Stimulated activated naive B cell treated with anti-CD40 and anti-IgM and Interleukin-4, amounts not matched to agents 10 μg/mL and 1 μg/mL and 100 μg/mL, for 72 hours (primary cell): ENCODE data around the gene PRRC2A.
A peak's percentile ranks its signal among the peaks of the same experiment; 100 is the strongest.

Source experiments
- ATAC-seq, 2 donors: fragments of 150-1000 bp; cut with Tn5 transposase; replicated peaks; 2 replicates each; pipeline ENCODE4 v1.10.0; 2021; ENCODE audit warnings: moderate library complexity in 1 of 2
- DNase-seq: peaks from one replicate; pipeline ENCODE4 v3.0.0; 2021
- H3K27ac Mint-ChIP-seq: one replicate; pipeline ENCODE4 v1.8.0; 2022; ENCODE audit warnings: mild to moderate bottlenecking, mixed read lengths
- H3K27me3 Mint-ChIP-seq, 2 donors: one replicate each; pipeline ENCODE4 v1.8.0; 2022; ENCODE audit warnings: mixed read lengths in 2 of 2
- H3K36me3 Mint-ChIP-seq, 2 donors: one replicate each; pipeline ENCODE4 v1.8.0; 2022; ENCODE audit warnings: mixed read lengths in 2 of 2, mild to moderate bottlenecking in 1 of 2
- H3K4me1 Mint-ChIP-seq, 2 donors: one replicate each; pipeline ENCODE4 v1.8.0; 2022; ENCODE audit warnings: mixed read lengths in 2 of 2, mild to moderate bottlenecking in 1 of 2
- H3K4me3 Mint-ChIP-seq, 2 donors: one replicate each; pipeline ENCODE4 v1.8.0; 2022; ENCODE audit warnings: mild to moderate bottlenecking in 2 of 2, mixed read lengths in 2 of 2, moderate library complexity in 1 of 2
- H3K9me3 Mint-ChIP-seq, 2 donors: one replicate each; pipeline ENCODE4 v1.8.0; 2022; ENCODE audit warnings: mixed read lengths in 2 of 2, mild to moderate bottlenecking in 1 of 2

The PRRC2A gene

GRCh38 chr6:31669676-31670075 is 49.2 kb downstream of the PRRC2A start, which contains the start of gene LY6G5B:
LY6G5B (plus strand) TSS chr6:31669976; CDS start chr6:31670951, 975 bp downstream.
- ATAC-seq, result no peak
- H3K27ac Mint-ChIP-seq, result peak within 1 kb of the TSS; percentile 14
- no peak for DNase-seq
- H3K36me3 Mint-ChIP-seq, result peaks cover 51 to 69% of the 10 kb centered on the region in 2 donors
- no peaks in the 10 kb centered on the region for H3K9me3 Mint-ChIP-seq
- H3K4me1 Mint-ChIP-seq, result peaks cover 19 to 38% of the 10 kb centered on the region in 2 donors
- no peaks in the 10 kb centered on the region for H3K27me3 Mint-ChIP-seq
- no peak within 1 kb of the TSS for H3K4me3 Mint-ChIP-seq

GRCh38 chr6:31676322-31676903 is 55.9 kb downstream of the PRRC2A start:
- no peaks in the 10 kb centered on the region for H3K27me3 Mint-ChIP-seq
- H3K4me1 Mint-ChIP-seq, result peaks cover 20 to 22% of the 10 kb centered on the region in 2 donors
- peaks cover 14 to 23% of the 10 kb centered on the region in 2 donors for H3K36me3 Mint-ChIP-seq
- no peaks in the 10 kb centered on the region for H3K9me3 Mint-ChIP-seq
- ATAC-seq, result peak; percentile 52 to 58
- no peak for DNase-seq
- H3K27ac Mint-ChIP-seq, result peak overlapping the region; percentile 81
- peak overlapping the region in 1 of 2 donors; percentile 30 for H3K4me3 Mint-ChIP-seq

GRCh38 chr6:31676904-31677303 is 56.4 kb downstream of the PRRC2A start:
- H3K36me3 Mint-ChIP-seq, result peaks cover 9 to 21% of the 10 kb centered on the region in 2 donors

GRCh38 chr6:31677955-31678354 is 57.4 kb downstream of the PRRC2A start:
- H3K27ac Mint-ChIP-seq, result no peak overlapping the region
- DNase-seq (no peak), ATAC-seq (no peak)
- H3K27me3 Mint-ChIP-seq, result no peaks in the 10 kb centered on the region
- H3K4me1 Mint-ChIP-seq, result peaks cover 22 to 27% of the 10 kb centered on the region in 2 donors
- peaks cover 5 to 10% of the 10 kb centered on the region in 2 donors for H3K36me3 Mint-ChIP-seq
- no peak overlapping the region for H3K4me3 Mint-ChIP-seq
- H3K9me3 Mint-ChIP-seq, result no peaks in the 10 kb centered on the region

More at GRCh38 chr6:31676904-31677303, 56.4 kb downstream of the PRRC2A start:
- ATAC-seq, result no peak
- Mint-ChIP-seq H3K4me3 (no peak overlapping the region), H3K27ac (no peak overlapping the region), H3K27me3 (no peaks in the 10 kb centered on the region), H3K4me1 (peaks cover 22 to 26% of the 10 kb centered on the region in 2 donors), H3K9me3 (no peaks in the 10 kb centered on the region)
- DNase-seq, result no peak

- ATAC-seq (peak; percentile 65 to 73), DNase-seq (peak; percentile 55)
- Mint-ChIP-seq H3K27ac (peak within 1 kb of the TSS; percentile 75), H3K9me3 (no peaks in the 10 kb centered on the region), H3K4me3 (peak within 1 kb of the TSS; percentile 74 to 83), H3K36me3 (peaks cover 12 to 13% of the 10 kb centered on the region in 2 donors), H3K27me3 (no peaks in the 10 kb centered on the region), H3K4me1 (peaks cover 26 to 32% of the 10 kb centered on the region in 2 donors)
Observed at GRCh38 chr6:31680226-31681134, 60.0 kb downstream of the PRRC2A start, which contains the start of gene LY6G5C. LY6G5C (minus strand) TSS chr6:31681067; CDS start chr6:31680373, 694 bp downstream.

- Mint-ChIP-seq H3K4me1 (peaks cover 25 to 30% of the 10 kb centered on the region in 2 donors), H3K9me3 (no peaks in the 10 kb centered on the region), H3K27me3 (no peaks in the 10 kb centered on the region), H3K27ac (peak overlapping the region; percentile 43), H3K4me3 (peak overlapping the region; percentile 74 to 83), H3K36me3 (peaks cover 18 to 19% of the 10 kb centered on the region in 2 donors)
- DNase-seq (no peak), ATAC-seq (peak; percentile 41 to 63)
Observed at GRCh38 chr6:31681135-31681671, 60.7 kb downstream of the PRRC2A start.

GRCh38 chr6:31683591-31683990 is 63.1 kb downstream of the PRRC2A start:
- no peak overlapping the region for H3K4me3 Mint-ChIP-seq
- no peaks in the 10 kb centered on the region for H3K9me3 Mint-ChIP-seq
- H3K36me3 Mint-ChIP-seq, result peaks cover 32 to 35% of the 10 kb centered on the region in 2 donors
- peaks cover 18 to 21% of the 10 kb centered on the region in 2 donors for H3K4me1 Mint-ChIP-seq
- ATAC-seq (no peak), DNase-seq (no peak)
- H3K27me3 Mint-ChIP-seq, result no peaks in the 10 kb centered on the region
- peak overlapping the region; percentile 47 for H3K27ac Mint-ChIP-seq

GRCh38 chr6:31686483-31686882 is 66.0 kb downstream of the PRRC2A start:
- ATAC-seq (no peak), DNase-seq (no peak)
- peaks cover 24 to 32% of the 10 kb centered on the region in 2 donors for H3K4me1 Mint-ChIP-seq
- H3K27ac Mint-ChIP-seq, result no peak overlapping the region
- peaks cover 53 to 59% of the 10 kb centered on the region in 2 donors for H3K36me3 Mint-ChIP-seq
- no peaks in the 10 kb centered on the region for H3K27me3 Mint-ChIP-seq
- H3K4me3 Mint-ChIP-seq, result no peak overlapping the region
- H3K9me3 Mint-ChIP-seq, result no peaks in the 10 kb centered on the region

- Mint-ChIP-seq H3K27ac (peak overlapping the region; percentile 65), H3K4me1 (peaks cover 22 to 29% of the 10 kb centered on the region in 2 donors), H3K27me3 (no peaks in the 10 kb centered on the region), H3K9me3 (no peaks in the 10 kb centered on the region), H3K36me3 (peaks cover 53 to 63% of the 10 kb centered on the region in 2 donors), H3K4me3 (no peak overlapping the region)
- no peak for ATAC-seq
- DNase-seq, result no peak
Observed at GRCh38 chr6:31687321-31687720, 66.8 kb downstream of the PRRC2A start.
